Measurements from ENCODE around the gene CRTAP.
"Not testable (repeated sequence)": the region's sequence is repeated elsewhere in the genome, so short reads cannot be mapped to it uniquely, and the experiment has no call there.

CRTAP gene

GRCh38 chr3:33181641-33182040, 67.8 kb downstream of the CRTAP start:
- not testable (repeated sequence) for DNase-seq

GRCh38 chr3:33184863-33185262, 71.0 kb downstream of the CRTAP start:
- no peak for DNase-seq

- DNase-seq, result no peak
Observed at GRCh38 chr3:33186524-33187367, 72.9 kb downstream of the CRTAP start.

GRCh38 chr3:33187368-33187634, 73.5 kb downstream of the CRTAP start:
- DNase-seq, result no peak

- DNase-seq, result no peak
Observed at GRCh38 chr3:33194303-33194702, 80.5 kb downstream of the CRTAP start.

- no peak for DNase-seq
Observed at GRCh38 chr3:33196538-33196937, 82.7 kb downstream of the CRTAP start.

Data from activated CD4-positive, alpha-beta T cell treated with anti-CD3 and anti-CD28 coated beads for 1 hour (primary cell).